Mesendoderm (in vitro differentiated cells): ENCODE results near the gene RASL10B.
"Not testable (repeated sequence)": the region's sequence is repeated elsewhere in the genome, so short reads cannot be mapped to it uniquely, and the experiment has no call there.

ENCODE experiments used
- DNase-seq: peaks from one replicate; pipeline ENCODE4 v3.0.0; 2013
- H2AK5ac ChIP-seq: 2 replicates; pipeline ENCODE4 v1.6.1; 2013; ENCODE audit warnings: low read length, inconsistent platforms
- H2BK120ac ChIP-seq: 2 replicates; pipeline ENCODE4 v1.6.1; 2013; ENCODE audit warnings: low read depth, mild to moderate bottlenecking, low read length, moderate library complexity, mixed read lengths
- H2BK15ac ChIP-seq: replicated peaks from 2 replicates; pipeline ENCODE4 v1.6.1; 2013; ENCODE audit warnings: low read depth, mild to moderate bottlenecking, moderate library complexity
- H2BK5ac ChIP-seq: 2 replicates; pipeline ENCODE4 v1.6.1; 2013; ENCODE audit warnings: low read length, inconsistent platforms
- H3K18ac ChIP-seq: 2 replicates; pipeline ENCODE4 v1.6.1; 2013; ENCODE audit warnings: mild to moderate bottlenecking, low read length, mixed read lengths
- H3K23ac ChIP-seq: one replicate; pipeline ENCODE4 v1.6.1; 2013; ENCODE audit warnings: low read length
- H3K27ac ChIP-seq: 2 replicates; pipeline ENCODE4 v1.5.1; 2013; ENCODE audit warnings: low read depth, mild to moderate bottlenecking, inconsistent platforms, low read length, moderate library complexity
- H3K27me3 ChIP-seq: 2 replicates; pipeline ENCODE4 v1.6.1; 2013; ENCODE audit warnings: low read length, control low read depth, mild to moderate bottlenecking, inconsistent platforms; ENCODE audit not compliant: insufficient read depth, poor library complexity
- H3K36me3 ChIP-seq: 2 replicates; pipeline ENCODE4 v1.6.1; 2013; ENCODE audit warnings: low read length, inconsistent platforms; ENCODE audit not compliant: control insufficient read depth, insufficient read depth
- H3K4ac ChIP-seq: one replicate; pipeline ENCODE4 v1.6.1; 2013; ENCODE audit warnings: low read depth, mild to moderate bottlenecking, low read length, moderate library complexity
- H3K4me1 ChIP-seq: 2 replicates; pipeline ENCODE4 v1.6.1; 2013; ENCODE audit warnings: low read depth, low read length, inconsistent platforms; ENCODE audit not compliant: control insufficient read depth
- H3K4me2 ChIP-seq: 2 replicates; pipeline ENCODE4 v1.6.1; 2013; ENCODE audit warnings: low read length
- H3K4me3 ChIP-seq: 2 replicates; pipeline ENCODE4 v1.5.1; 2013; ENCODE audit warnings: mild to moderate bottlenecking, low read length
- H3K56ac ChIP-seq: one replicate; pipeline ENCODE4 v1.6.1; 2013; ENCODE audit warnings: low read length
- H3K79me1 ChIP-seq: 2 replicates; pipeline ENCODE4 v1.6.1; 2013; ENCODE audit warnings: low read length, inconsistent platforms
- H3K79me2 ChIP-seq: 2 replicates; pipeline ENCODE4 v1.6.1; 2013; ENCODE audit warnings: mild to moderate bottlenecking, low read length; ENCODE audit not compliant: control insufficient read depth, insufficient read depth
- H3K9ac ChIP-seq: 2 replicates; pipeline ENCODE4 v1.6.1; 2013; ENCODE audit warnings: low read length, inconsistent platforms
- H4K5ac ChIP-seq: one replicate; pipeline ENCODE4 v1.6.1; 2013; ENCODE audit warnings: low read length
- H4K8ac ChIP-seq: one replicate; pipeline ENCODE4 v1.6.1; 2013; ENCODE audit warnings: low read depth, mild to moderate bottlenecking, control low read depth, low read length, moderate library complexity
- WGBS: extraction: QIAGEN DNeasy Blood & Tissue Kit; methylation state at CpG from one replicate; pipeline ENCODE4 v1.1.7; 2013; ENCODE audit warnings: low lambda C conversion rate, missing lambda C conversion rate; ENCODE audit not compliant: insufficient coverage; ENCODE audit errors: extremely low coverage; 5-methylcytosine and 5-hydroxymethylcytosine counted together

Gene RASL10B

GRCh38 chr17:35694906-35695305 is 36.5 kb upstream of the RASL10B start:
- H2BK15ac ChIP-seq: no peak overlapping the region
- no peak overlapping the region for H4K8ac ChIP-seq
- H3K27me3 ChIP-seq: no peaks in the 10 kb centered on the region
- H3K4me1 ChIP-seq: peaks cover 5% of the 10 kb centered on the region
- H3K4me2 ChIP-seq: no peak overlapping the region
- H3K23ac ChIP-seq: no peak overlapping the region
- H4K5ac ChIP-seq: no peak overlapping the region
- WGBS: no CpG with 5 or more reads among the region's 2 CpGs
- H3K36me3 ChIP-seq: peaks cover 2% of the 10 kb centered on the region
- H3K18ac ChIP-seq: no peak overlapping the region
- no peak overlapping the region for H3K4me3 ChIP-seq
- no peak overlapping the region for H2BK120ac ChIP-seq
- no peaks in the 10 kb centered on the region for H3K79me2 ChIP-seq
- no peak for DNase-seq
- H3K4ac ChIP-seq: no peak overlapping the region
- no peak overlapping the region for H2BK5ac ChIP-seq
- H3K56ac ChIP-seq: no peak overlapping the region
- peak overlapping the region; percentile 15 for H3K27ac ChIP-seq
- no peak overlapping the region for H2AK5ac ChIP-seq
- no peaks in the 10 kb centered on the region for H3K79me1 ChIP-seq
- H3K9ac ChIP-seq: no peak overlapping the region

DNA sequence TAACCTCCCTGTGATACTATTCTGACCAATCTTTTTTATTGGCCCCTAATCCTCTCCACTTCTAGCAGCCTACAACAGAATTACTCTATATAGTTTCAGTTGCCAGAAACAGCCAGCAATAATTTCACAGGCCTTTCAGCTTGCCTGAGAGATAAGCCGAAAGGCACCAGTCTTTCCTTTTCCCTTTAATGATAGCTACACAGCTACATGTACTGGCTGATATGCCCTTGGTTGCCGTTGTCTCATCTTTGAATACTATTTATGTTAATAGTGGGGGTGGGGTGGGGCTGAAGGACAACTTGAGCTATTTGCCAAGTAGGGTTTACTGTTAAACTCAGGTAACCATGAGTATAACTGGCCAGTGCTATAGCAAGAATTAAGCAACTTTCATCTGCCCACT is 35.8 kb upstream of the RASL10B start:
- Histone ChIP-seq H3K4me2 (no peak overlapping the region), H2BK15ac (no peak overlapping the region), H3K79me1 (no peaks in the 10 kb centered on the region), H3K9ac (no peak overlapping the region), H2BK5ac (no peak overlapping the region), H3K18ac (no peak overlapping the region), H3K79me2 (no peaks in the 10 kb centered on the region), H3K56ac (no peak overlapping the region), H2AK5ac (no peak overlapping the region), H3K4ac (no peak overlapping the region), H3K4me3 (no peak overlapping the region), H3K23ac (no peak overlapping the region), H3K4me1 (peaks cover 5% of the 10 kb centered on the region), H4K5ac (no peak overlapping the region), H3K27ac (peak overlapping the region; percentile 16), H3K36me3 (peaks cover 2% of the 10 kb centered on the region), H3K27me3 (no peaks in the 10 kb centered on the region), H2BK120ac (no peak overlapping the region), H4K8ac (no peak overlapping the region)
- peak; percentile 39 for DNase-seq
- WGBS: no CpG with 5 or more reads among the region's 2 CpGs

GRCh38 chr17:35698800-35699199 is 32.6 kb upstream of the RASL10B start:
- no CpG with 5 or more reads among the region's 2 CpGs for WGBS
- Histone ChIP-seq H2BK5ac (no peak overlapping the region), H2AK5ac (no peak overlapping the region), H3K79me1 (no peaks in the 10 kb centered on the region), H3K79me2 (no peaks in the 10 kb centered on the region), H3K36me3 (no peaks in the 10 kb centered on the region), H2BK15ac (no peak overlapping the region), H3K4me2 (no peak overlapping the region), H3K23ac (no peak overlapping the region), H3K27ac (no peak overlapping the region), H4K8ac (peak overlapping the region; percentile 56), H3K56ac (no peak overlapping the region), H2BK120ac (no peak overlapping the region), H3K4me3 (no peak overlapping the region), H3K4ac (no peak overlapping the region), H3K9ac (no peak overlapping the region), H3K27me3 (no peaks in the 10 kb centered on the region), H4K5ac (no peak overlapping the region), H3K18ac (no peak overlapping the region), H3K4me1 (peaks cover 5% of the 10 kb centered on the region)
- DNase-seq: no peak

- Histone ChIP-seq H3K79me2 (no peaks in the 10 kb centered on the region), H3K79me1 (no peaks in the 10 kb centered on the region), H3K56ac (no peak overlapping the region), H2AK5ac (no peak overlapping the region), H3K23ac (no peak overlapping the region), H3K9ac (no peak overlapping the region), H3K27me3 (no peaks in the 10 kb centered on the region), H4K8ac (no peak overlapping the region), H3K4me3 (no peak overlapping the region), H3K18ac (no peak overlapping the region), H2BK15ac (no peak overlapping the region), H3K4ac (no peak overlapping the region), H2BK120ac (no peak overlapping the region), H4K5ac (no peak overlapping the region), H3K36me3 (no peaks in the 10 kb centered on the region), H2BK5ac (no peak overlapping the region), H3K4me2 (no peak overlapping the region), H3K4me1 (peaks cover 5% of the 10 kb centered on the region), H3K27ac (no peak overlapping the region)
- DNase-seq: no peak
- WGBS: no CpG with 5 or more reads among the region's 6 CpGs
These were observed 31.3 kb upstream of the RASL10B start for GRCh38 chr17:35700150-35700549.

- no peak overlapping the region for H2BK5ac ChIP-seq
- DNase-seq: no peak
- no peaks in the 10 kb centered on the region for H3K36me3 ChIP-seq
- no peak overlapping the region for H3K23ac ChIP-seq
- no peak overlapping the region for H2BK120ac ChIP-seq
- no peak overlapping the region for H3K4me3 ChIP-seq
- WGBS: no CpG with 5 or more reads among the region's 5 CpGs
- no peak overlapping the region for H2BK15ac ChIP-seq
- no peak overlapping the region for H3K4me2 ChIP-seq
- no peak overlapping the region for H3K18ac ChIP-seq
- no peak overlapping the region for H4K5ac ChIP-seq
- H3K9ac ChIP-seq: no peak overlapping the region
- H3K27me3 ChIP-seq: no peaks in the 10 kb centered on the region
- H3K4me1 ChIP-seq: no peaks in the 10 kb centered on the region
- no peaks in the 10 kb centered on the region for H3K79me1 ChIP-seq
- H2AK5ac ChIP-seq: no peak overlapping the region
- H3K4ac ChIP-seq: no peak overlapping the region
- no peak overlapping the region for H3K56ac ChIP-seq
- H3K27ac ChIP-seq: no peak overlapping the region
- H3K79me2 ChIP-seq: no peaks in the 10 kb centered on the region
- H4K8ac ChIP-seq: no peak overlapping the region
These were observed 29.9 kb upstream of the RASL10B start for GRCh38 chr17:35701491-35701890.

- H3K36me3 ChIP-seq, H2AK5ac ChIP-seq, DNase-seq, H3K18ac ChIP-seq, H3K27ac ChIP-seq, H3K4me3 ChIP-seq, H3K79me1 ChIP-seq, H3K23ac ChIP-seq, H2BK15ac ChIP-seq, H2BK120ac ChIP-seq, H3K4me1 ChIP-seq, H3K27me3 ChIP-seq, H3K79me2 ChIP-seq, H3K4ac ChIP-seq, H4K5ac ChIP-seq, H4K8ac ChIP-seq, H3K4me2 ChIP-seq, H2BK5ac ChIP-seq, H3K9ac ChIP-seq, H3K56ac ChIP-seq: not testable (repeated sequence)
- WGBS: no CpG with 5 or more reads among the region's 2 CpGs
These were observed 28.1 kb upstream of the RASL10B start for GRCh38 chr17:35703308-35703707.
